OCI-LY1 (cell line): Measurements from ENCODE around the gene ADAMTS20.

Experiments
- H2AFZ ChIP-seq: fragments of 200-600 bp; sonication (generic), shearing (Covaris generic); 2 replicates; pipeline ENCODE4 v1.6.0; 2014; ENCODE audit warnings: antibody characterized with exemption, mild to moderate bottlenecking, low read length
- H3F3A ChIP-seq: fragments of 200-600 bp; sonication (generic), shearing (Covaris generic); 2 replicates; pipeline ENCODE4 v1.6.0; 2014; ENCODE audit warnings: mild to moderate bottlenecking, antibody characterized with exemption, low read length, moderate library complexity; ENCODE audit not compliant: insufficient read depth
- H3K27ac ChIP-seq: fragments of 200-600 bp; sonication (generic); 2 replicates; pipeline ENCODE4 v1.5.1; 2014; ENCODE audit warnings: low read length, mixed run types, mild to moderate bottlenecking, low read depth; ENCODE audit not compliant: poor library complexity, severe bottlenecking
- H3K27me3 ChIP-seq: fragments of 200-600 bp; sonication (generic); 2 replicates; pipeline ENCODE4 v1.6.0; 2014; ENCODE audit warnings: antibody characterized with exemption, mild to moderate bottlenecking, low read length, moderate library complexity; ENCODE audit not compliant: insufficient read depth
- H3K36me3 ChIP-seq: fragments of 200-600 bp; sonication (generic); 2 replicates; pipeline ENCODE4 v1.6.1; 2014; ENCODE audit warnings: mild to moderate bottlenecking, antibody characterized with exemption, low read length, moderate library complexity, mixed read lengths; ENCODE audit not compliant: insufficient read depth
- H3K4me1 ChIP-seq: fragments of 200-600 bp; sonication (generic); 2 replicates; pipeline ENCODE4 v1.5.1; 2014; ENCODE audit warnings: mild to moderate bottlenecking, low read length, moderate library complexity; ENCODE audit not compliant: insufficient read depth, severe bottlenecking
- H3K4me2 ChIP-seq: fragments of 200-600 bp; sonication (generic), shearing (Covaris generic); 2 replicates; pipeline ENCODE4 v1.6.1; 2014; ENCODE audit warnings: low read length
- H3K4me3 ChIP-seq: fragments of 200-600 bp; sonication (generic); 2 replicates; pipeline ENCODE4 v1.5.1; 2014; ENCODE audit warnings: low read length, low read depth, mild to moderate bottlenecking, mixed read lengths; ENCODE audit not compliant: poor library complexity, severe bottlenecking
- H3K79me2 ChIP-seq: fragments of 200-600 bp; shearing (Covaris generic); 2 replicates; pipeline ENCODE4 v1.6.1; 2016; ENCODE audit warnings: mixed run types, low read length, mixed read lengths; ENCODE audit not compliant: insufficient read depth
- H3K9ac ChIP-seq: fragments of 200-600 bp; sonication (generic), shearing (Covaris generic); 2 replicates; pipeline ENCODE4 v1.6.1; 2014; ENCODE audit warnings: mild to moderate bottlenecking, low read length, mixed read lengths
- H3K9me2 ChIP-seq: fragments of 200-600 bp; sonication (generic), shearing (Covaris generic); 2 replicates; pipeline ENCODE4 v1.6.1; 2014; ENCODE audit warnings: low read depth, mild to moderate bottlenecking, low read length, mixed read lengths
- H3K9me3 ChIP-seq: fragments of 200-600 bp; shearing (Covaris generic); 2 replicates; pipeline ENCODE4 v1.6.1; 2014; ENCODE audit warnings: low read length, mixed read lengths
- H4K20me1 ChIP-seq: fragments of 200-600 bp; sonication (generic), shearing (Covaris generic); 2 replicates; pipeline ENCODE4 v1.6.0; 2016; ENCODE audit warnings: mild to moderate bottlenecking, low read length; ENCODE audit not compliant: insufficient read depth
- EZH2 ChIP-seq: fragments of 200-600 bp; sonication (generic), shearing (Covaris generic); IDR thresholded peaks from 2 replicates; pipeline ENCODE4 v1.8.0; 2017; ENCODE audit warnings: borderline replicate concordance, mixed run types, mild to moderate bottlenecking, antibody characterized with exemption, low read length, moderate library complexity, mixed read lengths
- TF ChIP-seq, protein P1 (sequence below): fragments of 200-600 bp; sonication (generic), shearing (Covaris generic); IDR thresholded peaks from 2 replicates; pipeline ENCODE4 v1.5.1; 2017; ENCODE audit warnings: mild to moderate bottlenecking, antibody characterized with exemption, low read length, moderate library complexity, mixed read lengths

Gene ADAMTS20

DNA sequence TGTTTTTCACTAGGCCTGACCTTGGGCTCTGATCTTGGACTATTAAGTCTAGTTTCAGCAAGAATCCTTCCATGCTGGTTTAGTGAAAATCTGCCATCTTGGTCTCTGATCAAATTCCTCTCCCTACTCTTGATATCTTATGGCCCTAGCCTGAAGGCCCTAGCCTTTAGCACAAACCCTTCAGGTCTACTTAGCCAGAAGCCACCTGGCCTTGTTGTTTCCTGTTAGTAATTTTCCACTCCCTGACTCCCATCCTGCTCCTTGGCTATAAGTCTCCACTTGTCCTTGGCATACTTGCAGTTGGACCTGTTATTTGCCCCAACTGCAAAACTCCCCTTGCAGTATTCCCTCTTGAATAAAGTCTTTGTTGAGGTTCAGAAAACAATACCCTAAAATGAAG is 241.4 kb downstream of the ADAMTS20 start:
- Histone ChIP-seq H4K20me1 (no peaks in the 10 kb centered on the region), H3K9ac (no peak overlapping the region), H2AFZ (no peak overlapping the region), H3K4me3 (no peak overlapping the region), H3K79me2 (no peaks in the 10 kb centered on the region), H3K9me3 (no peaks in the 10 kb centered on the region), H3K4me1 (no peaks in the 10 kb centered on the region), H3K27me3 (no peaks in the 10 kb centered on the region), H3K4me2 (no peak overlapping the region), H3K9me2 (no peaks in the 10 kb centered on the region), H3K36me3 (no peaks in the 10 kb centered on the region), H3K27ac (no peak overlapping the region), H3F3A (no peaks in the 10 kb centered on the region)
- TF ChIP-seq EZH2, result no peak
- TF ChIP-seq, protein P1, sequence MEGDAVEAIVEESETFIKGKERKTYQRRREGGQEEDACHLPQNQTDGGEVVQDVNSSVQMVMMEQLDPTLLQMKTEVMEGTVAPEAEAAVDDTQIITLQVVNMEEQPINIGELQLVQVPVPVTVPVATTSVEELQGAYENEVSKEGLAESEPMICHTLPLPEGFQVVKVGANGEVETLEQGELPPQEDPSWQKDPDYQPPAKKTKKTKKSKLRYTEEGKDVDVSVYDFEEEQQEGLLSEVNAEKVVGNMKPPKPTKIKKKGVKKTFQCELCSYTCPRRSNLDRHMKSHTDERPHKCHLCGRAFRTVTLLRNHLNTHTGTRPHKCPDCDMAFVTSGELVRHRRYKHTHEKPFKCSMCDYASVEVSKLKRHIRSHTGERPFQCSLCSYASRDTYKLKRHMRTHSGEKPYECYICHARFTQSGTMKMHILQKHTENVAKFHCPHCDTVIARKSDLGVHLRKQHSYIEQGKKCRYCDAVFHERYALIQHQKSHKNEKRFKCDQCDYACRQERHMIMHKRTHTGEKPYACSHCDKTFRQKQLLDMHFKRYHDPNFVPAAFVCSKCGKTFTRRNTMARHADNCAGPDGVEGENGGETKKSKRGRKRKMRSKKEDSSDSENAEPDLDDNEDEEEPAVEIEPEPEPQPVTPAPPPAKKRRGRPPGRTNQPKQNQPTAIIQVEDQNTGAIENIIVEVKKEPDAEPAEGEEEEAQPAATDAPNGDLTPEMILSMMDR, result no peak

DNA sequence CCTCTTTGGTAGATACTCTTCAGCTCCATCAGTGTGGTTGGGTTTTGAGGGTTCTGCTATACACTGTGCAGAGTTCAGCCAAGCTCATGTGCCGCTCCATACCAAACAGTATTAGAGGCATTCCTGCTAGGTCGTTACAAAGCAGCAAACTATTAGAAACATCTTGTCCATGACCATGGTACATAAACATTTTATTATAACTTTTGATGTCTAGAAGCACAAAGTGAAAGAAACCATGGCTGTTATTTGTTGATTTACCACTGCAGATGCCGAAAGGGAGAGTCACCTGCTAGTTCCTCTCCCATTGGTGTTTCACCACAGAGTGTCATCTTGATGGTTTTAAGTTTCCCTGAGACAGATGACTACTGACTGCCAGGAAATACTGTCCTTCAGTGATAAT is 242.0 kb downstream of the ADAMTS20 start:
- Histone ChIP-seq H3K4me1 (no peaks in the 10 kb centered on the region), H3K4me3 (no peak overlapping the region), H3K4me2 (no peak overlapping the region), H3K79me2 (no peaks in the 10 kb centered on the region), H4K20me1 (no peaks in the 10 kb centered on the region), H3K9me3 (no peaks in the 10 kb centered on the region), H2AFZ (no peak overlapping the region), H3K27ac (no peak overlapping the region), H3K9ac (no peak overlapping the region), H3K27me3 (no peaks in the 10 kb centered on the region), H3F3A (no peaks in the 10 kb centered on the region), H3K36me3 (no peaks in the 10 kb centered on the region), H3K9me2 (no peaks in the 10 kb centered on the region)
- TF ChIP-seq EZH2, result no peak
- TF ChIP-seq, protein P1, result no peak

DNA sequence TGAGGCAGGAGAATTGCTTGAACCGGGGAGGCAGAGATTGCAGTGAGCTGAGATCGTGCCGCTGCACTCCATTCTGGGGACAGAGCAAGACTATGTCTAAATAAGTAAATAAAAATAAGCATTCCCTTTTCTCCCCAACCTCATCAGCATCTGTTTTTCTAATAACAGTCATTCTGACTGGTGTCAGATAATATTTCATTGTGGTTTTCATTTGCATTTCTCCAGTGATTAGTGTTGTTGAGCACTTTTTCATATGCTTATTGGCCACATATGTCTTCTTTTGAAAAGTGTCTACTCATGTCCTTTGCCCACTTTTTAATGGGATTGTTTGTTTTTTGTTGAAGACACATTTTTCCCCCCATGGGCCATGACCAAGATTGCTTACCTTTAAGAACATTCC is 243.2 kb downstream of the ADAMTS20 start:
- Histone ChIP-seq H2AFZ (no peak overlapping the region), H3K4me1 (no peaks in the 10 kb centered on the region), H3K9me3 (no peaks in the 10 kb centered on the region), H3K79me2 (no peaks in the 10 kb centered on the region), H3K9me2 (no peaks in the 10 kb centered on the region), H3K9ac (no peak overlapping the region), H3K27me3 (no peaks in the 10 kb centered on the region), H3K36me3 (no peaks in the 10 kb centered on the region), H3K4me3 (no peak overlapping the region), H4K20me1 (no peaks in the 10 kb centered on the region), H3F3A (no peaks in the 10 kb centered on the region), H3K27ac (no peak overlapping the region), H3K4me2 (no peak overlapping the region)
- no peak for TF ChIP-seq EZH2
- TF ChIP-seq, protein P1, result no peak
